DND-41 (cell line): ENCODE results near the gene CTRL.

Experiments used
- ATAC-seq: fragments of 200-7000 bp; cut with Tn5 transposase; 3 replicates; pipeline ENCODE4 v1.9.1; 2021; ENCODE audit warnings: low read depth; ENCODE audit not compliant: insufficient read depth
- DNase-seq: peaks from one replicate; pipeline ENCODE4 v3.0.0-alpha.2; 2020
- H2AFZ ChIP-seq: 2 replicates; pipeline ENCODE4 v1.6.0; 2012; ENCODE audit warnings: low read depth, low read length
- H3K27ac ChIP-seq: 2 replicates; pipeline ENCODE4 v1.5.1; 2012; ENCODE audit warnings: low read length, inconsistent platforms
- H3K27me3 ChIP-seq: fragments of 200-600 bp; sonication (generic); 2 replicates; pipeline ENCODE4 v1.6.0; 2012; ENCODE audit warnings: low read length, mild to moderate bottlenecking, inconsistent platforms; ENCODE audit not compliant: insufficient read depth, poor library complexity
- H3K36me3 ChIP-seq: 2 replicates; pipeline ENCODE4 v1.5.1; 2012; ENCODE audit warnings: low read length, inconsistent platforms; ENCODE audit not compliant: insufficient read depth
- H3K4me1 ChIP-seq: 2 replicates; pipeline ENCODE4 v1.5.1; 2012; ENCODE audit warnings: mild to moderate bottlenecking, low read length; ENCODE audit not compliant: insufficient read depth
- H3K4me2 ChIP-seq: 2 replicates; pipeline ENCODE4 v1.6.0; 2012; ENCODE audit warnings: mild to moderate bottlenecking, moderate library complexity, low read length, inconsistent platforms; ENCODE audit not compliant: insufficient read depth
- H3K4me3 ChIP-seq, 2 experiments: fragments of 200-600 bp in 1 of 2; shearing (Covaris generic) in 1 of 2; 2 replicates each; pipeline ENCODE4 v1.5.1; 2012 to 2016; ENCODE audit warnings: inconsistent platforms in 2 of 2, low read length in 2 of 2, mild to moderate bottlenecking in 2 of 2, low read depth in 1 of 2, moderate library complexity in 1 of 2
- H3K79me2 ChIP-seq: 2 replicates; pipeline ENCODE4 v1.6.0; 2012; ENCODE audit warnings: low read length, inconsistent platforms; ENCODE audit not compliant: insufficient read depth
- H3K9ac ChIP-seq: 2 replicates; pipeline ENCODE4 v1.6.0; 2012; ENCODE audit warnings: low read depth, mild to moderate bottlenecking, inconsistent platforms, low read length, moderate library complexity
- H3K9me3 ChIP-seq: 2 replicates; pipeline ENCODE4 v1.5.1; 2012; ENCODE audit warnings: low read length, moderate library complexity, mild to moderate bottlenecking, inconsistent platforms; ENCODE audit not compliant: insufficient read depth, severe bottlenecking
- H4K20me1 ChIP-seq: 2 replicates; pipeline ENCODE4 v1.6.0; 2012; ENCODE audit warnings: low read length; ENCODE audit not compliant: insufficient read depth
- EZH2 ChIP-seq: IDR thresholded peaks from 3 replicates; pipeline ENCODE4 v1.6.1; 2012; ENCODE audit warnings: borderline replicate concordance, low read depth, mild to moderate bottlenecking, moderate library complexity, low read length, inconsistent platforms; ENCODE audit not compliant: severe bottlenecking
- TF ChIP-seq, protein P1 (sequence below): IDR thresholded peaks from 2 replicates; pipeline ENCODE4 v1.5.1; 2012; ENCODE audit warnings: borderline replicate concordance, low read length, moderate library complexity, mild to moderate bottlenecking; ENCODE audit not compliant: poor library complexity, severe bottlenecking; ENCODE audit errors: extremely low read depth

The CTRL gene

DNA sequence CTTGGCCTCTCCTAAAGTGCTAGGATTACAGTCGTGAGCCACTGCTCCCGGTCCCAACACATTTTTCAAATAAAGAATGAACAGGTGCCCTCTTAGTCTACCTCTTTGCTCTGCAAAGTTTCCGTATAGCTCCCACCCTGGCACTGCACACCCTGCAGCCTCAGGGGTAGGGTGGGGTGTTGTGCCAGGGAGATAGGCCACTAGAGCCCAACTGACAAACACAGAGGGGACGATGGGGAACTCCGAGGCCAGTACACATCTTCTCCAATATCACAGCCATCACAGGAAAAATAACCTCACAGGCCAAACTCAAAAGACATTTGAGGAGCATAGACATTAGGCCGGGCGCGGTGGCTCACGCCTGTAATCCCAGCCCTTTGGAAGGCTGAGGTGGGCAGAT, 39.4 kb upstream of the CTRL start:
- Histone ChIP-seq H3K9ac (no peak overlapping the region), H3K27me3 (no peaks in the 10 kb centered on the region), H3K4me3 (no peak overlapping the region), H3K4me1 (peaks cover 26% of the 10 kb centered on the region), H3K27ac (no peak overlapping the region), H4K20me1 (peaks cover 14% of the 10 kb centered on the region), H3K79me2 (peaks cover 13% of the 10 kb centered on the region; the same call in 1 of the 2 replicates), H2AFZ (no peak overlapping the region), H3K36me3 (no peaks in the 10 kb centered on the region; the same call in 1 of the 2 replicates), H3K4me2 (no peak overlapping the region), H3K9me3 (no peaks in the 10 kb centered on the region)
- TF ChIP-seq, protein P1, sequence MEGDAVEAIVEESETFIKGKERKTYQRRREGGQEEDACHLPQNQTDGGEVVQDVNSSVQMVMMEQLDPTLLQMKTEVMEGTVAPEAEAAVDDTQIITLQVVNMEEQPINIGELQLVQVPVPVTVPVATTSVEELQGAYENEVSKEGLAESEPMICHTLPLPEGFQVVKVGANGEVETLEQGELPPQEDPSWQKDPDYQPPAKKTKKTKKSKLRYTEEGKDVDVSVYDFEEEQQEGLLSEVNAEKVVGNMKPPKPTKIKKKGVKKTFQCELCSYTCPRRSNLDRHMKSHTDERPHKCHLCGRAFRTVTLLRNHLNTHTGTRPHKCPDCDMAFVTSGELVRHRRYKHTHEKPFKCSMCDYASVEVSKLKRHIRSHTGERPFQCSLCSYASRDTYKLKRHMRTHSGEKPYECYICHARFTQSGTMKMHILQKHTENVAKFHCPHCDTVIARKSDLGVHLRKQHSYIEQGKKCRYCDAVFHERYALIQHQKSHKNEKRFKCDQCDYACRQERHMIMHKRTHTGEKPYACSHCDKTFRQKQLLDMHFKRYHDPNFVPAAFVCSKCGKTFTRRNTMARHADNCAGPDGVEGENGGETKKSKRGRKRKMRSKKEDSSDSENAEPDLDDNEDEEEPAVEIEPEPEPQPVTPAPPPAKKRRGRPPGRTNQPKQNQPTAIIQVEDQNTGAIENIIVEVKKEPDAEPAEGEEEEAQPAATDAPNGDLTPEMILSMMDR, result no peak
- TF ChIP-seq EZH2, result no peak
- DNase-seq (no peak), ATAC-seq (no peak)

DNA sequence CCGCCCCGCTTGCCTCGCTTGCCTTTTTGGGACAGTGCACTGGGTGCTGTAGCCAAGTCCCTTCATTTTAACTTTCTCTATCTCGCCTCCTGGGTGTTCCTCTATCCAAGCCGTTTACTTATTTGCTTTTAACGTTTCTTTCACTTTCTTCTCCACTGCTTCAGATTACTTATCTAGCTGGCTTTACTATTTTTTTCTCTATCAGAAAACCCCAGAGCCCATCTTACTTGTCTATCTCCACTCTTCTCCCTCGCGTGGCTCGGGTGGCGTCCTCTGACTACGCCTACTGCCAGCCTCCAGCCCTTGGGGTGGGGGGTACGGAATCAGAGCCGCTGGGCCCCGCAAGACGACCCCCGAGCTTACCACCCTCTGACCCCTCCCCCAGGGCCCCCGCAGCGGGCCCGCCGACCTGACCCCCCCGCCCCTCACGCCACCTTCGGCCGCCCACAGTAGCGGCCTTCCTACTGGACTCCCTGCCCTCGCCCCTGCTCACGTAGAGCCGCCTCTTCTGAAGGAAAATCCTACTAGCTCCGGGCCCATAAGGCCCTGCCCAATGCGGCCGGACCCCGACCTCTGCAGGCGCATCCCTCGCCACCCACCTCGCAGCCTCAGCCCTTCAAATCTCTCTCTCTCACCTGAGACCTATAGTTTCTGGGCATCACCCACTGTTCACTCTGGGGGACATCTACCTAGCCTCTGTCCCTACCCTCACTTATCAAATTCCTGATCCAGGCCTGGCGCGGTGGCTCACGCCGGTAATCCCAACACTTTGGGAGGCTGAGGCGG, 37.8 kb upstream of the CTRL start:
- Histone ChIP-seq H3K27ac (peak overlapping the region; percentile 69), H3K4me1 (peaks cover 26% of the 10 kb centered on the region), H3K36me3 (peaks cover 5% of the 10 kb centered on the region; the same call in 1 of the 2 replicates), H3K4me3 (peak overlapping the region in 1 of 2 experiments; percentile 65; a peak in 1 of 4 replicates), H3K9ac (peak overlapping the region; percentile 81; the same call in 1 of the 2 replicates), H2AFZ (peak overlapping the region; percentile 77), H3K9me3 (no peaks in the 10 kb centered on the region), H4K20me1 (peaks cover 19% of the 10 kb centered on the region), H3K4me2 (peak overlapping the region; percentile 83; the same call in 1 of the 2 replicates), H3K79me2 (peaks cover 13% of the 10 kb centered on the region; the same call in 1 of the 2 replicates), H3K27me3 (no peaks in the 10 kb centered on the region)
- TF ChIP-seq, protein P1, result no peak
- TF ChIP-seq EZH2, result no peak
- no peak for ATAC-seq
- no peak for DNase-seq

DNA sequence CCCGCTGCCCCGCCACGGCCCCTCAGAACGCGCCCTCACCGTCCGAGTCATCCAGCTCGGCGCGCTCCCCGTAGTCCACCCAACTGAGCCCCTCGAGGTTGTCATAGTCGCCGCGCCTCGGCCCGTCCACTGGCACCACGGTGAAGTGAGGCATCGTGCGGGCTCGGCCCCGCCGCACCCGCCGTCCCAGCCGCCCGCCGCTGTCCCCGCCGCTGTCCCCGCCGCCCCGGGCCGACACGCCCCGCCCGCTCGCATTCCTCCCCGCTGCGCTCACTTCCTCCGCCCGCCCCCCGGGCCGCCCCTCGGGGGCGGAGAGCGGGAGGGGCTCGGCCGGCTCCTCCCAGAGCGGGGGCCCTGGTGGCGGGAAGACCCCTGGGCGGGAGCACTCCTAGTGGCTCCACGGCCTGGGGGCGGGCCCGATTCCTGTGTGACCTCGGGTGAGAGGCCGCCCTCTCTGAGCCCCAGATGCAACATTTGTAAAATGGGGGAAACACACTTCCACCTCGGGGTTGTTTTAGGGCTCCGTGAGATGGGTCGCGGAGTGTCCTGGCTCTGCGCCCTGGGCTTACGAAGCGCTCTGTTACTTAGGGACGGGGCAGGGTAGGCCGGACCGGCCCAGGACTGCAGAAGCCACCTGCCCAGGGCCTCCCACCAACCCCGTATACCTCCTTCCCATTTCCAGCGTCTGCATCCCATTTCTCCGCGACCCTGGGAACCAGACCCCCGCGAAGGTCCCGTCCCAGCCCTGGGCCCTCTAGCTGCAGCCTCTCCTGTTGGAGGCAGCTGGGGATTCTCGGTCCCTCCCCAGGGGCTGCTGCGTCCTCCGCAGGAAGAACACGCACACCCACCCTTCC, 37.0 kb upstream of the CTRL start, which contains the start of gene SLC12A4:
TSS of gene SLC12A4 (minus strand) at position 238 of the 854 bp plus-strand sequence. CDS start at position 154, 84 bp downstream.
- H3K9me3 ChIP-seq, result no peaks in the 10 kb centered on the region
- peaks cover 13% of the 10 kb centered on the region; the same call in 1 of the 2 replicates for H3K79me2 ChIP-seq
- H3K27me3 ChIP-seq, result no peaks in the 10 kb centered on the region
- H3K27ac ChIP-seq, result peak within 1 kb of the TSS; percentile 69
- peaks cover 6% of the 10 kb centered on the region; the same call in 1 of the 2 replicates for H3K36me3 ChIP-seq
- H3K4me3 ChIP-seq, result peak within 1 kb of the TSS; percentile 64 to 65
- peak within 1 kb of the TSS; percentile 81 for H3K9ac ChIP-seq
- peak within 1 kb of the TSS; percentile 82 for H2AFZ ChIP-seq
- peak within 1 kb of the TSS; percentile 83 for H3K4me2 ChIP-seq
- DNase-seq (peak; percentile 94), ATAC-seq (peak; percentile 94)
- TF ChIP-seq, protein P1, result no peak
- TF ChIP-seq EZH2, result no peak
- peaks cover 19% of the 10 kb centered on the region for H4K20me1 ChIP-seq
- H3K4me1 ChIP-seq, result peaks cover 26% of the 10 kb centered on the region
